Progenitor cell of endocrine pancreas (in vitro differentiated cells): ENCODE results near the gene NEK11. TPM values are rescaled to one million over a fixed set of nuclear protein-coding genes. Genes with fewer than 3 reads are reported as not detected.
"Not testable (repeated sequence)": the region's sequence is repeated elsewhere in the genome, so short reads cannot be mapped to it uniquely, and the experiment has no call there.

ENCODE experiments used
- DNase-seq: peaks from one replicate; pipeline ENCODE4 v3.0.0; 2021; ENCODE audit warnings: low spot score; ENCODE audit not compliant: unreplicated experiment
- H3K27ac Mint-ChIP-seq: 2 replicates; pipeline ENCODE4 v1.8.0; 2021; ENCODE audit warnings: mild to moderate bottlenecking, moderate library complexity, mixed read lengths
- H3K27me3 Mint-ChIP-seq: 2 replicates; pipeline ENCODE4 v1.8.0; 2021; ENCODE audit warnings: mixed read lengths
- H3K36me3 Mint-ChIP-seq: 2 replicates; pipeline ENCODE4 v1.8.0; 2022; ENCODE audit warnings: mixed read lengths; ENCODE audit not compliant: insufficient read depth
- H3K4me1 Mint-ChIP-seq: 2 replicates; pipeline ENCODE4 v1.8.0; 2021; ENCODE audit warnings: low read depth, mixed read lengths
- H3K4me3 Mint-ChIP-seq: 2 replicates; pipeline ENCODE4 v1.8.0; 2021; ENCODE audit warnings: low read depth, mild to moderate bottlenecking, moderate library complexity, mixed read lengths
- H3K9me3 Mint-ChIP-seq: 2 replicates; pipeline ENCODE4 v1.8.0; 2021; ENCODE audit warnings: low read depth, mixed read lengths
- total RNA-seq: library from RNA; stranded (reverse); gene quantifications from 2 replicates; pipeline ENCODE4 v1.2.1, GENCODE V29; 2021
- TF ChIP-seq, protein P1 (sequence below): fragments of 200-600 bp; sonication (generic); IDR thresholded peaks from one replicate; pipeline ENCODE4 v1.5.0; 2021; ENCODE audit warnings: antibody characterized with exemption, mild to moderate bottlenecking; ENCODE audit not compliant: unreplicated experiment

NEK11 gene
- total RNA-seq, 1 donor from 2014 or later, result 18.7 TPM

DNA sequence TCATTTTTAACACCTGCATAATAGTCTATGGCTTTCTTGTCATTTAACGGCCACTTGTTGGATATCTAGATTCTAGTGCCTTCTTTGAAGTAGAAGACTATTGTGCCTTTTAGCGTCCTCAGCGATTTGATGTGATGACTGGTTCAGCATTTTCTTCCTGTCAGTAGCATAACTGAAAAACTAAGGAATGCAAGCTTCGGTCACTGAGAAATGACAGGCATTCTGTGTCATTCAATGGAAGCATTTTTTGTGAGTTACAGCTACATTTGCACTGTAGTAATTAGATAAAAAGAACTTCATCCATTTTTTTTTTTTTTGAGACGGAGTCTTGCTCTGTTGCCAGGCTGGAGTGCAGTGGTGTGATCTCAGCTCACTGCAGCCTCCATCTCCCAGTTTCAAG lies 10.3 kb downstream of the NEK11 start:
- Mint-ChIP-seq H3K4me1 (no peaks in the 10 kb centered on the region), H3K4me3 (no peak overlapping the region), H3K36me3 (peaks cover 10% of the 10 kb centered on the region), H3K9me3 (peaks cover 5% of the 10 kb centered on the region), H3K27ac (no peak overlapping the region), H3K27me3 (no peaks in the 10 kb centered on the region)
- no peak for DNase-seq
- TF ChIP-seq, protein P1, sequence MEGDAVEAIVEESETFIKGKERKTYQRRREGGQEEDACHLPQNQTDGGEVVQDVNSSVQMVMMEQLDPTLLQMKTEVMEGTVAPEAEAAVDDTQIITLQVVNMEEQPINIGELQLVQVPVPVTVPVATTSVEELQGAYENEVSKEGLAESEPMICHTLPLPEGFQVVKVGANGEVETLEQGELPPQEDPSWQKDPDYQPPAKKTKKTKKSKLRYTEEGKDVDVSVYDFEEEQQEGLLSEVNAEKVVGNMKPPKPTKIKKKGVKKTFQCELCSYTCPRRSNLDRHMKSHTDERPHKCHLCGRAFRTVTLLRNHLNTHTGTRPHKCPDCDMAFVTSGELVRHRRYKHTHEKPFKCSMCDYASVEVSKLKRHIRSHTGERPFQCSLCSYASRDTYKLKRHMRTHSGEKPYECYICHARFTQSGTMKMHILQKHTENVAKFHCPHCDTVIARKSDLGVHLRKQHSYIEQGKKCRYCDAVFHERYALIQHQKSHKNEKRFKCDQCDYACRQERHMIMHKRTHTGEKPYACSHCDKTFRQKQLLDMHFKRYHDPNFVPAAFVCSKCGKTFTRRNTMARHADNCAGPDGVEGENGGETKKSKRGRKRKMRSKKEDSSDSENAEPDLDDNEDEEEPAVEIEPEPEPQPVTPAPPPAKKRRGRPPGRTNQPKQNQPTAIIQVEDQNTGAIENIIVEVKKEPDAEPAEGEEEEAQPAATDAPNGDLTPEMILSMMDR, result no peak

DNA sequence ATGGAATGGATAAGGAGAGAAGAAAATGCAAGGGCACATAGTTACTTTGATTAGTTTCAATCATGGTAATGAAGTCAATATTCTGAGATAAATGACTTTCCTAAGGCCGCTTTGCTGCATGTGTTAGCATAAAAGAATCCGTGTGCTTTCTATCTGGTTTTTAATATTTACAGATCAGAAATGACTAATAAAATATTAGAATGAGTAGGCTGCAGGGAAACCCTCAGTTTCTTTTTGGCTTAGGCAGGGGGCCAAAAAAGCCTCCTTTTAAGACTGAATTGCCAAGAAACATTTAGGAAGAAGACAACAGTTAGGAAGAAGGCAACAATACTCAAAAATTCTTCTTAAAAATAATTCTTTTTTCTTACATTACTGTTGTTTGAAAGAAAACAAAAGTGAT lies 11.6 kb downstream of the NEK11 start:
- TF ChIP-seq, protein P1, result no peak
- peaks cover 14% of the 10 kb centered on the region for H3K36me3 Mint-ChIP-seq
- H3K27me3 Mint-ChIP-seq, result no peaks in the 10 kb centered on the region
- no peak overlapping the region for H3K4me3 Mint-ChIP-seq
- H3K9me3 Mint-ChIP-seq, result peaks cover 8% of the 10 kb centered on the region
- H3K27ac Mint-ChIP-seq, result no peak overlapping the region
- no peak for DNase-seq
- H3K4me1 Mint-ChIP-seq, result no peaks in the 10 kb centered on the region

DNA sequence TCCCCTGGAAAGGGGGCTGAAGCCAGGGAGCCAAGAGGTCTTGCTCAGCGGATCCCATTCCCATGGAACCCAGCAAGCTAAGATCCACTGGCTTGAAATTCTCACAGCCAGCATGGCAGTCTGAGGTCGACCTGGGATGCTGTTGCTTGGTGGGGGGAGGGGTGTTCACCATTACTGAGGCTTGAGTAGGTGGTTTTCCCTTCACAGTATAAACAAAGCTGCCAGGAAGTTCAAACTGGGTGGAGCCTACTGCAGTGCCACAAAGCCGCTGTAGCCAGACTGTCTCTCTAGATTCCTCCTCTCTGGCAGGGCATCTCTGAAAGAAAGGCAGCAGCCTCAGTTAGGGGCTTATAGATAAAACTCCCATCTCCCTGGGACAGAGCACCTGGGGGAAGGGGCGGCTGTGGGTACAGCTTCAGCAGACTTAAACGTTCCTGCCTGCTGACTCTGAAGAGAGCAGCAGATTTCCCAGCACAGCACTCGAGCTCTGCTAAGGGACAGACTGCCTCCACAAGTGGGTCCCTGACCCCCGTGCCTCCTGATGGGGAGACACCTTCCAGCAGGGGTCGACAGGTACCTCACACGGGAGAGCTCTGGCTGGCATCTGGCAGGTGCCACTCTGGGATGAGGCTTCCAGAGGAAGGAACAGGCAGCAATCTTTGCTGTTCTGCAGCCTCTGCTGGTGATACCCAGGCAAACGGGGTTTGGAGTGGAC lies 15.8 kb downstream of the NEK11 start:
- not testable (repeated sequence) for H3K4me3 Mint-ChIP-seq, H3K27me3 Mint-ChIP-seq, H3K27ac Mint-ChIP-seq, H3K4me1 Mint-ChIP-seq, DNase-seq
- Mint-ChIP-seq H3K9me3 (peaks cover 27% of the 10 kb centered on the region), H3K36me3 (peaks cover 25% of the 10 kb centered on the region)

DNA sequence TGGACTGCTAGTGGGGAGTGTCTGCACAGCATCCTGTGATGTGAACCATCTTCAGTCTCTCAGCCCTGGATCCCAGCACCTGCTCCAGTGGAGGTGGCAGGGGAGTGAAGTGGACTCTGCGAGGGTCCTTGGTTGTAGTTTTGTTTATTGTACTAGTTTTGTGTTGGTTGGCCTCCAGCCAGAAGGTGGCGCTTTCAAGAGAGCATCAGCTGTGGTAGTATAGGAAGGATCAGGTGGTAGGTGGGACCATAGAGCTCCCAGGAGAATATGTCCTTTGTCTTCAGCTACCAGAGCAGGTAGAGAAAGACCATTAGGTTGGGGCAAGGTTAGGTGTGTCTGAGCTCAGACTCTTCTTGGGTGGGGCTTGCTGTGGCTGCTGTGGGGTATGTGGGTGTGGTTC lies 20.9 kb downstream of the NEK11 start:
- no peak for DNase-seq
- Mint-ChIP-seq H3K27ac (no peak overlapping the region), H3K4me1 (no peaks in the 10 kb centered on the region), H3K4me3 (no peak overlapping the region), H3K27me3 (no peaks in the 10 kb centered on the region), H3K36me3 (peaks cover 21% of the 10 kb centered on the region), H3K9me3 (peaks cover 22% of the 10 kb centered on the region)
- TF ChIP-seq, protein P1, result no peak

DNA sequence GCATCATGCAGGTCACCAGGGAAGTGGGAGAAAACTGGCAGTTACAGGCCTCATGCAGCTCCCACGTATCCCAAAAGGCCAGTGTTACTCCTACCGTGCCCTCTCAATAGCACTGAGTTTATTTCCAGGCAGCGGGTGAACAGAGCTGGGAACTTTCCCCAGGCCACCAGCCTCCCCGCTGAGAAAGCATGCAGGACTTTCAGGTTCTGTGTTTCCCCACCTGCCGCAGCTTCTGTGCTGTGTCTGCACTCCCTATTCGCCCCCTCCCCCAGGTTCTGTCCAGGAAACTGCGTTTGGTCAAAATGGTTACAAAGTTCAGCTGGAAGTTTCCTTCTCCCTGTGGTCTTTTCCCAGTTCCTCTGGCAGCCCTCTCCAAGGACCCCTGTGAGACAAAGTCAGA lies 21.4 kb downstream of the NEK11 start:
- Mint-ChIP-seq H3K27me3 (no peaks in the 10 kb centered on the region), H3K4me3 (no peak overlapping the region), H3K4me1 (no peaks in the 10 kb centered on the region), H3K9me3 (peaks cover 22% of the 10 kb centered on the region), H3K27ac (peak overlapping the region; percentile 11), H3K36me3 (peaks cover 19% of the 10 kb centered on the region)
- TF ChIP-seq, protein P1, result no peak
- no peak for DNase-seq

DNA sequence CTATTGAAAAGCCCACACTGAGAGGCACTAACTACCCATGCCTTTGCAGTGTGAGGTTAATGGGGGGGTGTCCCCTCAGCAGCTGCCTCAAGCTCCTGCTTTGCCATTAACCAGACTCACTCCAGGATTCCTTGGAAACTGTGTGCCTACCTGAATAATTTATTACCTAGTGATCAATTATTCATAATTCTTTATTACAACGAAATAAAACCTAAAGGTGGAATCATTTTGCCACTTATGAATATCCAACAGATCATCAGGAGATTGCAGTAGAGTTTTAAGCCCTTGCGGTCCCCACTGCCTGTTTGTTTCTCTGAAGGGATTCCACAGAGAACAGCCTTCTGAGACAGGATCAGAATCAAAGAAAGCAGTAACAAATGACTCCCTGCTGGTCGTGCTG lies 23.3 kb downstream of the NEK11 start:
- H3K27me3 Mint-ChIP-seq, result no peaks in the 10 kb centered on the region
- TF ChIP-seq, protein P1, result no peak
- H3K4me3 Mint-ChIP-seq, result no peak overlapping the region
- DNase-seq, result no peak
- peaks cover 5% of the 10 kb centered on the region for H3K9me3 Mint-ChIP-seq
- no peaks in the 10 kb centered on the region for H3K4me1 Mint-ChIP-seq
- H3K27ac Mint-ChIP-seq, result no peak overlapping the region
- H3K36me3 Mint-ChIP-seq, result peaks cover 9% of the 10 kb centered on the region
